NCI-H2107 treated with DMSO at 0.1 percent for 48 hours (cell line): Measurements from ENCODE around the gene NECAP2.
"Not testable (repeated sequence)": the region's sequence is repeated elsewhere in the genome, so short reads cannot be mapped to it uniquely, and the experiment has no call there.

Experiments used
- DNase-seq: peaks from one replicate; lab custom pipeline; 2025; ENCODE audit not compliant: unreplicated experiment; lab: John Stamatoyannopoulos, UW

The NECAP2 gene

DNA sequence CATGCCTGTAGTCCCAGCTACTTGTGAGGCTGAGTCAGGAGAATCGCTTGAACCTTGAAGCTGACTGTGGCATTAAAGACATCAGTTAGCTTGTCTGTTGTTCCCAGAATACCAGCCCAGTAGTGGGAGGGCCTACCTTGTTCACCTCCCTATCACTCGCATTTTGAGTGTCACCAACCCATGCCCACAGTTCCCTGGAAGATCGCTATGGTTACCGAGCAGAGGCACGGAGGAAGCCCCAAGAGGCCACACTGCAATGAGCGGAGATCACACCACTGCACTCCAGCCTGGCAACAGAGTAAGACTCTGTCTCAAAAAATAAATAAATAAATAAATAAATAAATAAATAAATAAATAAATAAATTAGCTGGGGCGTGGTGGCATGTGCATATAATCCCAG, 52.4 kb downstream of the NECAP2 start:
- DNase-seq = not testable (repeated sequence)

DNA sequence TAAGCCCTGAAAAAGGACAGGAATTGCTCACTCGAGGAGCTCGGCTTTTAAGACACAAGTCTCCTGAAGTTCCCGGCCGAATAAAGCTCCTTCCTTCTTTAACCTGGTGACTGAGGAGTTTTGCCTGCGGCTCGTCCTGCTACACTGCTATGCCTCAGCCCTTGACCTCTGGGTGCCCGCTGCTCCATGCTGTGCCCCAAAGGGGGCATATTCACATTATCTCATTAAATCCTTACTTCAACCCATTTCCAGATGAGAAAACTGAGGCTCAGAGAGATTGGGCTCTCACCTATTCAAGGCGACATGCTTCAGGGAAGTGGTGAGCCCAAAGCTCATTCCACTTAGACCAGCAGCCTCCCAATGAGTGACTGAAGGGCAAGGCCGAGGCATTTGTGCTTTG, 53.2 kb downstream of the NECAP2 start:
- DNase-seq = not testable (repeated sequence)

GRCh38 chr1:16497474-16497904, 57.0 kb downstream of the NECAP2 start:
- not testable (repeated sequence) for DNase-seq

GRCh38 chr1:16498047-16498446, 57.5 kb downstream of the NECAP2 start:
- not testable (repeated sequence) for DNase-seq

DNA sequence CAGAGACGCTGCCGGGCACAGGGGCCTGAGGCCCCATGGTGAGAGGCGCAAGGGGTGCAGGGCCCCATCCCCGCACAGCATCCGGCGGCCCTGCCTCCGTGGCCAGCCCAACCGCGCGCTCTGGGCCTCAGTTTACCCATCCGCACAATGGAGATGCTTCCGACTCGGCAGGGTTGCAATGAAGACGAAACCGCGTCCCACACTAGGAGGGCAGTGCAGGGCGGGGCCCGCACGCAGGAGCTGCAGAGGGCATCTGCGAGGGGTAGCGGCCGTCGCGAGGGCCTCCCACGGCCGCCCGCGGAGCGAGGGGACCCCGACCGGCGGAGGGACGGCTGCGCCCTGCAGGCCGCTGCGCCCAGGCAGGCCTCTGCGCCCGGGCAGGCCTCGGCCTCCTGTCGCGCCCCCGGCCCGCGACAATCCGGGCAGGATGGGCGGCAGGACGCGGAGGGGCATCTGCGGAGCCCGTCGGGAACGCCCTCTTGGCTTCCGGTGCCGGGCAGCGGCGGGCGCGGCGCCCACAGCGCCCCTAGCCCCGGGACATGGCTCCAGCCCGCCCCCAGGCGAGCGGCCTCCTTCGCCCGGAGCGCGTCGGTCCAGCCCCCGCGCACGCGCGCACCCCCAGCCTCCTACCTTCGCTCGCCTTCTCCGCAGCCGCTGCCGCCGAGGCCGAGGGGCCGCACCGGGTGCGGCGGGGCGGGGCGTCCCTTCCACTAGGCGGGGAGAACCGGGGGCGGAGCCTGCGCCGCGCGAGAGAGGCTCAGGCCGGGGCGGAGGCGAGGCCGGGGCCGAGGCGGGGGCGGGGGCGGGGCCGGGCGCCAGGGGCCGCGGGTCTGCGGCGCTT, 58.3 kb downstream of the NECAP2 start:
- DNase-seq = peak; percentile 48

GRCh38 chr1:16500466-16500865, 59.9 kb downstream of the NECAP2 start:
- DNase-seq = not testable (repeated sequence)

DNA sequence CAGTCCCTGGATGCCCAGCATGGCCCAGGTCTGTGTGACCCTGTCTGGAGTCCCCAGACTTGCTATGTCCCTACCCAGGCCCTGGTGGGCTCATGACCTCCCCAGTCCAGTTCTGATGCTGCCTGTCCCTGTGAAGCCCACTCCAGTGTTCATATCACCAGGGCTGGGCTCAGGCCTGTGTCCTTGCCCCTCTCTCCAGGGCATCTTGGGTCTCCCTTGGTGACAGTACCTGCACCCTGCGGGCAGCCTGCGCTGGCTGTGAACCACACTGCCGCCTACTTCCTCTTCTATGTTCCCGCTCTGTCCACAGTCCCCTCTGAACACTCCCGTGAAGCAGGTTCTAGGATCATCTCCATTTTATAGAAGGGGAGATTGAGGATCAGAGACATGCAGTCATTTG, 60.5 kb downstream of the NECAP2 start:
- DNase-seq = not testable (repeated sequence)

DNA sequence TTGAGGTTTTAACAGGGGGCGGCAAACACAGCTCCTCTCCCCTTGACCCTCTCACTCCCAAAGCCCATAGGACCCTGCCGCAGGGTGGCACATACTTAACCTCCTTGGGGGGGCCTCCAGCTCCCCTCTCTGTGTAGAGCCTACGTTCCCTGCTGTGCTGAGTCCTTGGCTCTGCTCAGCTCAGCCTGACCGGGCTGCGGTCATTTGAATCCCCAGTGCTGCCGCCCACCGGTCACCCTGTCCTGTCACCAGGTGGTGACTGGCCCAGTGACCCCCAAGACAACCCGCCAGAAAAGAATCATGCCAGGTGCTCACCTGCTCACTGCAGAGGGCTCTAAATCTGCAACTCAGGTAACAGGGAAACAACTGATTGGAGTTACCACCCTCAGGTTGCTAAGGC, 60.9 kb downstream of the NECAP2 start:
- not testable (repeated sequence) for DNase-seq

DNA sequence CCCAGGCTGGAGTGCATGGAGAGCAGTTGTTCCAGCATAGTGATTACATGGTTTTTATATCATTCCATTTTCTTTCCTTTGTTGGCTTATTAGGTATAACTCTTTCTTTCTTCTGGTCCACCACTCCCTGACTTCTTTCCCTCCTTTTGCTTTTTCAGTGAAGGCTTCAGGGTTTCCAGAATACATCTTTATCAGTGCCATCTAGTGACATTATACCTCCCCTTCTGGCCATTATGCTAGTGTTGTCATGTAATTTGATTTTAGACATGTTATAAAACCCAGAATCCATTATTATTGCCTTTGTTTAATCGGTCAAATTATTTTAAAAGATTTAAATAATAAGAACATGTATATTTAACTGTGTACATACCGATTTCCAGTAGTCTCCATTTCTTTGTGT, 63.0 kb downstream of the NECAP2 start:
- DNase-seq = no peak

GRCh38 chr1:16505870-16506269, 65.3 kb downstream of the NECAP2 start:
- DNase-seq = not testable (repeated sequence)

DNA sequence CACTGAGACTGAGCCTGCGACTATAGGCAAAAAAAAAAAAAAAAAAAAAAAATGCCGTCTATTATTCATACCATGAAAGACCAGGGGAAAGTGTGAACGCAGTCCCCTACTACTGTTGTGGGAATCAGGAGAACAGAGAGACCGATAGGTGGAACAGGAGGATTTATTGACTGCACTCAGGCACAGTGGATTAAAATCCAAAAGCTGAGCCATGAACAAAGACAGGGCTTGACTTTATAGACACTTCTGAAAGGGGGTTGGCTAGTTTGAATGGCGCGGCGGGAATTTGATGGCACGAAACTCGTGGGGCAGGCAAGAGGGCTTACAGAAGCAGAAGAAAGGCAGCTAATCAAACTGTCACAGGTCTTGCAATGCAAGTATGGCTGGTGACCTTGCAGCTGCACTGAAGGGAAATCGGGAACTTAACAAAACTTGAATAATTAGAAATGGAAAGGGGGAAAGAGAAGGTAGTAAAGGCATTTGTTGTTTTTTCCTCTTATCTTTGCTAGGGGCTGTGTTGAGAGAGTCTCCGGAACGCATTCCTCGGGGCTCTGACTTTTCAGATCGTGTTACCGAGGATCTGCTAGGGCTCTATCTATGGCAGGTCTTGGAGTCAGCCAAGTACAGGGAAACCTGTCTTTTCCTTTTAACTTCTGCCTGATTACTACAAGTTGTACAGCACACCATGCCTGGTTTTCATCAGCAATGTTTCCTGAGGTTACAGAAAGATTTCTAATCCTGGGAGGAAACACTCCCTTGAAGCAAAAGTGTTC, 66.0 kb downstream of the NECAP2 start:
- DNase-seq = not testable (repeated sequence)

DNA sequence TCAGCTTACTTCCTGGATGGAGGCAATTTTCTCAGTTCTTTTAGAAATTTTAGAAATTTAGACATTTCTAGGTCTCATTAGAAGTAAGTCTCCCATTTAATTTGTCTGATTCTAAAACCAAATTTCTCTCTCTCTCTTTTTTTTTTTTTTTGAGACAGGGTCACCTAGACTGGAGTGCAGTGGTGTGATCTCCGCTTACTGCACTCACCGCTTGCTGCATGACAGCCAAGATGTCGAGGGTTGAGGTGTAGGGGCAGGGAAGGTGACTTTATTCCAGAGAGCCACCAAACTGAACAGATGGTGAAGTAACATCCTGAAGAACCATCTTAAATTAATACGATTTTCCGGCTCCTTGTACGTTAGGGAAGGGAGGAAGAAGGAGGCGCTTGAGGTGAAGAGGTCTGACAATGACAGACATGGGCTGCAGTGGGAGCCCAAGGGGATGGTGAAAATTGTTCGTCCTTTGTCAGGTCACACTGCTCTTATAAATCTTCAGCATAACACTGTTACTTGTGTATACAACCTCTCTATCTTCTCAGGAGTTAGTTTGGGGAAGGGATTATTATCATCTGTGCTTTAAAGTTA, 68.4 kb downstream of the NECAP2 start:
- not testable (repeated sequence) for DNase-seq
